22Rv1 (cell line): Measurements from ENCODE around the gene RSPH3.
"Not testable (repeated sequence)": the region's sequence is repeated elsewhere in the genome, so short reads cannot be mapped to it uniquely, and the experiment has no call there.

Source experiments
- H3K27ac ChIP-seq: fragments of 450-650 bp; 2 replicates; pipeline ENCODE4 v1.5.1; 2017
- CTCF ChIP-seq: fragments of 450-650 bp; IDR thresholded peaks from 2 replicates; pipeline ENCODE4 v1.5.1; 2017; ENCODE audit warnings: mild to moderate bottlenecking
- ZFX ChIP-seq: fragments of 450-650 bp; IDR thresholded peaks from 2 replicates; pipeline ENCODE4 v1.6.1; 2017; ENCODE audit warnings: antibody characterized with exemption, borderline replicate concordance

The RSPH3 gene

GRCh38 chr6:159020011-159020410 lies 20.0 kb upstream of the RSPH3 start:
- TF ChIP-seq ZFX: no peak
- no peak for TF ChIP-seq CTCF
- H3K27ac ChIP-seq: no peak overlapping the region

GRCh38 chr6:159017757-159018559 lies 18.0 kb upstream of the RSPH3 start:
- no peak for TF ChIP-seq CTCF
- TF ChIP-seq ZFX: no peak
- H3K27ac ChIP-seq: no peak overlapping the region

- no peak overlapping the region for H3K27ac ChIP-seq
- TF ChIP-seq ZFX (no peak), CTCF (no peak)
These were observed 14.4 kb upstream of the RSPH3 start for GRCh38 chr6:159014406-159014805.

- no peak for TF ChIP-seq CTCF
- TF ChIP-seq ZFX: no peak
These were observed 13.2 kb upstream of the RSPH3 start for GRCh38 chr6:159013229-159013628.

GRCh38 chr6:159012201-159012600 lies 12.2 kb upstream of the RSPH3 start:
- TF ChIP-seq CTCF: no peak
- no peak for TF ChIP-seq ZFX
- H3K27ac ChIP-seq: no peak overlapping the region

More at GRCh38 chr6:159013229-159013628, 13.2 kb upstream of the RSPH3 start:
- no peak overlapping the region for H3K27ac ChIP-seq

- H3K27ac ChIP-seq: not testable (repeated sequence)
These were observed 10.1 kb upstream of the RSPH3 start for GRCh38 chr6:159010037-159010612.

GRCh38 chr6:159008656-159009288 lies 8.8 kb upstream of the RSPH3 start:
- TF ChIP-seq ZFX (no peak), CTCF (peak; percentile 76)
- H3K27ac ChIP-seq: no peak overlapping the region
